Panc1 (cell line): ENCODE results near the gene ADAM12. TPM values are rescaled to one million over a fixed set of nuclear protein-coding genes. Genes with fewer than 3 reads are reported as not detected.

Source experiments
- ATAC-seq: fragments of 200-7000 bp; cut with Tn5 transposase; 2 replicates; pipeline ENCODE4 v1.9.1; 2020; ENCODE audit warnings: mild to moderate bottlenecking, moderate library complexity
- BruUV-seq: library from RNA; stranded (reverse); fragments of 400-500 nt; replicated peaks from 2 replicates; lab custom pipeline; 2021; lab: Mats Ljungman, UMichigan
- CTCF ChIA-PET: fragments of 300-600 bp; sonication (Branson Sonifier 250); formaldehyde crosslinking; loops from one replicate; lab custom pipeline; 2022; ENCODE audit warnings: antibody characterized with exemption; lab: Charles Lee
- POLR2A ChIA-PET: fragments of 300-600 bp; sonication (Branson Sonifier 250); formaldehyde crosslinking; loops from one replicate; lab custom pipeline; 2022; ENCODE audit warnings: antibody characterized with exemption; lab: Charles Lee
- DNase-seq: peaks from one replicate; pipeline ENCODE4 v3.0.0-alpha.2; 2010; ENCODE audit warnings: low read depth, low spot score
- H3K27ac ChIP-seq: 2 replicates; pipeline ENCODE4 v1.5.1; 2011; ENCODE audit warnings: mild to moderate bottlenecking, low read length, inconsistent platforms
- H3K27me3 ChIP-seq: fragments of 200-500 bp; sonication (Bioruptor generic); 2 replicates; pipeline ENCODE4 v1.6.0; 2014; ENCODE audit warnings: low read length, inconsistent platforms; ENCODE audit not compliant: control insufficient read depth, insufficient read depth
- H3K36me3 ChIP-seq: fragments of 200-500 bp; sonication (Bioruptor generic); 2 replicates; pipeline ENCODE4 v1.5.1; 2014; ENCODE audit warnings: inconsistent platforms, mild to moderate bottlenecking, low read length, moderate library complexity; ENCODE audit not compliant: control insufficient read depth, insufficient read depth
- H3K4me1 ChIP-seq: 2 replicates; pipeline ENCODE4 v1.5.1; 2011; ENCODE audit warnings: inconsistent platforms, mild to moderate bottlenecking, low read length, moderate library complexity; ENCODE audit not compliant: control insufficient read depth, insufficient read depth
- H3K4me3 ChIP-seq, 2 experiments: 2 replicates each; pipeline ENCODE4 v1.5.1; 2011 to 2012; ENCODE audit warnings: low read depth in 2 of 2, low read length in 2 of 2, mild to moderate bottlenecking in 2 of 2, inconsistent platforms in 1 of 2, moderate library complexity in 1 of 2
- H3K9me3 ChIP-seq: fragments of 200-500 bp; sonication (Bioruptor generic); 2 replicates; pipeline ENCODE4 v1.5.1; 2014; ENCODE audit warnings: low read depth, mild to moderate bottlenecking, inconsistent platforms, low read length, moderate library complexity; ENCODE audit not compliant: control insufficient read depth, insufficient read depth
- POLR2AphosphoS5 ChIP-seq: IDR thresholded peaks from 2 replicates; pipeline ENCODE4 v1.6.1; 2012; ENCODE audit warnings: mild to moderate bottlenecking, low read depth, low read length, moderate library complexity
- REST ChIP-seq, 2 experiments: IDR thresholded peaks; 2 replicates each; pipeline ENCODE4 v1.6.1; 2011 to 2012; ENCODE audit warnings: low read depth in 2 of 2, control low read depth in 1 of 2, low read length in 1 of 2, mild to moderate bottlenecking in 1 of 2, moderate library complexity in 1 of 2; ENCODE audit not compliant: insufficient read depth in 1 of 2
- SIN3A ChIP-seq: IDR thresholded peaks from 2 replicates; pipeline ENCODE4 v1.6.1; 2012; ENCODE audit warnings: low read depth, mild to moderate bottlenecking, low read length, moderate library complexity, borderline replicate concordance; ENCODE audit not compliant: insufficient read depth
- TCF7L2 ChIP-seq: IDR thresholded peaks from 2 replicates; pipeline ENCODE4 v1.6.1; 2011; ENCODE audit warnings: mild to moderate bottlenecking, low read depth, low read length, inconsistent platforms
- in situ Hi-C: cut with HindIII; loops from 2 replicates; pipeline ENCODE4 v1.10.0; 2016; ENCODE audit warnings: low sequenced_read_pairs, low pct_unique_long_range_greater_than_20kb
- intact Hi-C: fragments of 100-400 bp; cut with micrococcal nuclease; formaldehyde crosslinking; loops from one replicate; pipeline ENCODE4 v1.10.0; 2022; ENCODE audit not compliant: unreplicated experiment
- total RNA-seq: library from RNA; stranded (reverse); gene quantifications from one replicate; pipeline ENCODE4 v1.2.1, GENCODE V29; 2021; ENCODE audit not compliant: unreplicated experiment
- TF ChIP-seq, protein P1 (sequence below): fragments of 450-650 bp; IDR thresholded peaks from 2 replicates; pipeline ENCODE4 v1.5.1; 2017; ENCODE audit warnings: mild to moderate bottlenecking

The ADAM12 gene
- total RNA-seq, 1 experiment from 2014 or later: 0.10 TPM

DNA sequence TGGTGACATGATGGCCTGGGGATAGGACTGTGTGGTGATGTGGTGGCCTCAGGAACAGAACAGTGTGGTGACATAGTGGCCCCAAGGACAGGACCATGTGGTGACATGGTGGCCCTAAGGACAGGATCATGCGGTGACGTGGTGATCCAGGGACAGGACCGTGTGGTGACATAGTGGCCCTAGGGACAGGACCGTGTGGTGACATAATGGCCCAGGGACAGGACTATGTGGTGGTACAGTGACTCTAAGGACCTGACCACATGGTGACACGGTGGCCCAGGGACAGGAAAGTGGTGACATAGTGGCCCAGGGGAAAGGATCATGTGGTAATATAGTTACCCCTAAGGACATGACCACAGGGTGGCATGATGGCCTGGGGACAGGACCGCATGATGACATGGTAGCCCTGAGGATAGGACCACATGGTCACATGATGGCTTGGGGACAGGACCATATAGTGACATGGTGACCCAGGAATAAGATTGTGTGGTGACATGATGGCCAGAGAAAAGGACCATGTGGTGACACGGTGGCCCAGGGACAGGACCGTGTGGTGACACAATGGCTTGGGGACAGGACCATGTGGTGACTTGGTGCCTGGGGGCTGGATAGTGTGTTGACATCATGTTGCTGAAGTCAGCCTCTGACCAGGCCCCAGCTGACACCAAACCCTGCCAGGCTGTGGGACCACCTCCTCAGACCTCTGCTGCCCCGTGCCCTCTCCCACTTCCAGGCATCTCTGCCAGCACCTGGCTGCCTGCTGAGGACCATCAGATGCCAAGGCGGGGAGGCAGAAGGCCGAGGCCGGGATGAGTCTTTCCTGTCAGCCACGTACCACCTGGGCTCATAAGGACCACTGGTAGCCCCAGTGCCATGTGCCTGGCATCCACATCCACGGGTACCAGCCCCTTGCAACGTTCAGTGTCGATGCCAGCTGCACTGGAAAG lies 99.5 kb downstream of the ADAM12 start:
- Histone ChIP-seq H3K4me3 (no peak overlapping the region), H3K36me3 (no peaks in the 10 kb centered on the region), H3K9me3 (no peaks in the 10 kb centered on the region), H3K27ac (no peak overlapping the region), H3K27me3 (no peaks in the 10 kb centered on the region), H3K4me1 (no peaks in the 10 kb centered on the region)
- TF ChIP-seq, protein P1, sequence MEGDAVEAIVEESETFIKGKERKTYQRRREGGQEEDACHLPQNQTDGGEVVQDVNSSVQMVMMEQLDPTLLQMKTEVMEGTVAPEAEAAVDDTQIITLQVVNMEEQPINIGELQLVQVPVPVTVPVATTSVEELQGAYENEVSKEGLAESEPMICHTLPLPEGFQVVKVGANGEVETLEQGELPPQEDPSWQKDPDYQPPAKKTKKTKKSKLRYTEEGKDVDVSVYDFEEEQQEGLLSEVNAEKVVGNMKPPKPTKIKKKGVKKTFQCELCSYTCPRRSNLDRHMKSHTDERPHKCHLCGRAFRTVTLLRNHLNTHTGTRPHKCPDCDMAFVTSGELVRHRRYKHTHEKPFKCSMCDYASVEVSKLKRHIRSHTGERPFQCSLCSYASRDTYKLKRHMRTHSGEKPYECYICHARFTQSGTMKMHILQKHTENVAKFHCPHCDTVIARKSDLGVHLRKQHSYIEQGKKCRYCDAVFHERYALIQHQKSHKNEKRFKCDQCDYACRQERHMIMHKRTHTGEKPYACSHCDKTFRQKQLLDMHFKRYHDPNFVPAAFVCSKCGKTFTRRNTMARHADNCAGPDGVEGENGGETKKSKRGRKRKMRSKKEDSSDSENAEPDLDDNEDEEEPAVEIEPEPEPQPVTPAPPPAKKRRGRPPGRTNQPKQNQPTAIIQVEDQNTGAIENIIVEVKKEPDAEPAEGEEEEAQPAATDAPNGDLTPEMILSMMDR: no peak
- no peak for TF ChIP-seq POLR2AphosphoS5
- no peak for TF ChIP-seq TCF7L2
- no peak for TF ChIP-seq REST (IDR thresholded peaks at IDR 0.05; ENCODE audit: insufficient read depth in 1 of 2, low read depth in 2 of 2, low read length in 1 of 2)
- CTCF ChIA-PET: interaction anchor here (0.5 kb wide), 1 partner anchor 456 kb away, joined by 6 read pairs; no protein-coding TSS in a partner anchor
- intact Hi-C loops: no loop called here
- no TSS peak for BruUV-seq
- POLR2A ChIA-PET: no interaction called here
- DNase-seq: no peak
- ATAC-seq: no peak
- in situ Hi-C loops: no loop called here

DNA sequence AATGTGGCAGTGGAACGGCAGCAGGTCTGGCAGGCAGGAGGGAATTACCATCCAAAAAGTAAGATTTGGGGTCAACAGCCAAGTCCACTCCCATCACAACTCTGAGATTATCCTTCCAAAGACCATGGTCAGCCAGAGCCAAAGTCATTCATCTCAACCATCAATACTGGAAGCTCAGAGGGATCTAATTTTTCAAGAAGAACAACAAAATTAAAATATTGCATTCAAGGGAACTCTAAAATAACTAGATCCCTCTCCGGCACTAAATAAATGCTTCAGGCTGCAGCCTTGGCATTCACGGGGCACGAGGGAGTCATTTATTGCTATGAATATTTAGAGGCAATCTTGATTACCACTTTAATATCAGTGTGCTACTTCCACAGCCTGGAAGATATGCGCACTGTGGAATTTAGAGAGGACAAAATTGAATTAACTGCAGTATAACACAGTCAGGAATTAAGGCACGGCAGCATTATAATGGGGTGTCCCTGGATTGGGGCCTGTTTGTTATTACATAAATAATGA lies 102.0 kb downstream of the ADAM12 start:
- TF ChIP-seq, protein P1: no peak
- no peak for TF ChIP-seq POLR2AphosphoS5
- no peak for TF ChIP-seq REST (IDR thresholded peaks at IDR 0.05; ENCODE audit: insufficient read depth in 1 of 2, low read depth in 2 of 2, low read length in 1 of 2)
- no peak for TF ChIP-seq TCF7L2
- TF ChIP-seq SIN3A: no peak
- CTCF ChIA-PET: interaction anchor here (0.7 kb wide), 1 partner anchor 12 kb away, joined by 4 read pairs; no protein-coding TSS in a partner anchor
- Histone ChIP-seq H3K4me1 (no peaks in the 10 kb centered on the region), H3K36me3 (no peaks in the 10 kb centered on the region), H3K27me3 (no peaks in the 10 kb centered on the region), H3K9me3 (no peaks in the 10 kb centered on the region), H3K27ac (no peak overlapping the region), H3K4me3 (no peak overlapping the region)
- no TSS peak for BruUV-seq
- in situ Hi-C loops (no loop called here), intact Hi-C loops (no loop called here)
- ATAC-seq: no peak
- DNase-seq: no peak
- POLR2A ChIA-PET: no interaction called here
